HuH-7 (cell line): Measurements from ENCODE around the gene UBLCP1.
"Not testable (repeated sequence)": the region's sequence is repeated elsewhere in the genome, so short reads cannot be mapped to it uniquely, and the experiment has no call there.

Source experiments
- DNase-seq: peaks from one replicate; pipeline ENCODE4 v3.0.0; 2011; ENCODE audit warnings: low spot score

UBLCP1 gene

GRCh38 chr5:159262859-159263568 lies at the start of gene UBLCP1:
Gene UBLCP1 (plus strand): TSS chr5:159263290. CDS start chr5:159268916, 5,626 bp downstream.
- peak; percentile 59 for DNase-seq

GRCh38 chr5:159214486-159215271 lies 48.4 kb upstream of the UBLCP1 start:
- no peak for DNase-seq

- no peak for DNase-seq
Measured at GRCh38 chr5:159215886-159216285, 47.2 kb upstream of the UBLCP1 start.

GRCh38 chr5:159216454-159216853 lies 46.6 kb upstream of the UBLCP1 start:
- DNase-seq: no peak

GRCh38 chr5:159217236-159217635 lies 45.9 kb upstream of the UBLCP1 start:
- DNase-seq: no peak

- DNase-seq: no peak
Measured at GRCh38 chr5:159218595-159219023, 44.5 kb upstream of the UBLCP1 start.

- no peak for DNase-seq
Measured at GRCh38 chr5:159220206-159220605, 42.9 kb upstream of the UBLCP1 start.

GRCh38 chr5:159223469-159223868 lies 39.6 kb upstream of the UBLCP1 start:
- no peak for DNase-seq

GRCh38 chr5:159224471-159224870 lies 38.6 kb upstream of the UBLCP1 start:
- no peak for DNase-seq

- DNase-seq: no peak
Measured at GRCh38 chr5:159226451-159226850, 36.6 kb upstream of the UBLCP1 start.

GRCh38 chr5:159227452-159227851 lies 35.6 kb upstream of the UBLCP1 start:
- no peak for DNase-seq

- not testable (repeated sequence) for DNase-seq
Measured at GRCh38 chr5:159228097-159228496, 35.0 kb upstream of the UBLCP1 start.

- DNase-seq: no peak
Measured at GRCh38 chr5:159230657-159231056, 32.4 kb upstream of the UBLCP1 start.

- DNase-seq: no peak
Measured at GRCh38 chr5:159231167-159231566, 31.9 kb upstream of the UBLCP1 start.

GRCh38 chr5:159235871-159236520 lies 27.1 kb upstream of the UBLCP1 start:
- DNase-seq: not testable (repeated sequence)

GRCh38 chr5:159240301-159240870 lies 22.7 kb upstream of the UBLCP1 start:
- no peak for DNase-seq

GRCh38 chr5:159241946-159242552 lies 21.0 kb upstream of the UBLCP1 start:
- DNase-seq: no peak

GRCh38 chr5:159242656-159243055 lies 20.4 kb upstream of the UBLCP1 start:
- DNase-seq: no peak

GRCh38 chr5:159243385-159243784 lies 19.7 kb upstream of the UBLCP1 start:
- DNase-seq: no peak

- DNase-seq: no peak
Measured at GRCh38 chr5:159244163-159244562, 18.9 kb upstream of the UBLCP1 start.

GRCh38 chr5:159244890-159245289 lies 18.2 kb upstream of the UBLCP1 start:
- DNase-seq: no peak

- DNase-seq: no peak
Measured at GRCh38 chr5:159249158-159249557, 13.9 kb upstream of the UBLCP1 start.
